Panc1 (cell line): ENCODE data around the gene CDC23.

Source experiments
- CTCF ChIP-seq: fragments of 450-650 bp; IDR thresholded peaks from 2 replicates; pipeline ENCODE4 v1.5.1; 2017; ENCODE audit warnings: mild to moderate bottlenecking
- POLR2AphosphoS5 ChIP-seq: IDR thresholded peaks from 2 replicates; pipeline ENCODE4 v1.6.1; 2012; ENCODE audit warnings: mild to moderate bottlenecking, low read depth, low read length, moderate library complexity
- SIN3A ChIP-seq: IDR thresholded peaks from 2 replicates; pipeline ENCODE4 v1.6.1; 2012; ENCODE audit warnings: low read depth, mild to moderate bottlenecking, low read length, moderate library complexity, borderline replicate concordance; ENCODE audit not compliant: insufficient read depth
- TCF7L2 ChIP-seq: IDR thresholded peaks from 2 replicates; pipeline ENCODE4 v1.6.1; 2011; ENCODE audit warnings: mild to moderate bottlenecking, low read depth, low read length, inconsistent platforms
- TF ChIP-seq, protein P1 (sequence below), 2 experiments: IDR thresholded peaks; 2 replicates each; pipeline ENCODE4 v1.6.1; 2011 to 2012; ENCODE audit warnings: low read depth in 2 of 2, control low read depth in 1 of 2, low read length in 1 of 2, mild to moderate bottlenecking in 1 of 2, moderate library complexity in 1 of 2; ENCODE audit not compliant: insufficient read depth in 1 of 2

- TF ChIP-seq CTCF = no peak
- TF ChIP-seq, protein P1, sequence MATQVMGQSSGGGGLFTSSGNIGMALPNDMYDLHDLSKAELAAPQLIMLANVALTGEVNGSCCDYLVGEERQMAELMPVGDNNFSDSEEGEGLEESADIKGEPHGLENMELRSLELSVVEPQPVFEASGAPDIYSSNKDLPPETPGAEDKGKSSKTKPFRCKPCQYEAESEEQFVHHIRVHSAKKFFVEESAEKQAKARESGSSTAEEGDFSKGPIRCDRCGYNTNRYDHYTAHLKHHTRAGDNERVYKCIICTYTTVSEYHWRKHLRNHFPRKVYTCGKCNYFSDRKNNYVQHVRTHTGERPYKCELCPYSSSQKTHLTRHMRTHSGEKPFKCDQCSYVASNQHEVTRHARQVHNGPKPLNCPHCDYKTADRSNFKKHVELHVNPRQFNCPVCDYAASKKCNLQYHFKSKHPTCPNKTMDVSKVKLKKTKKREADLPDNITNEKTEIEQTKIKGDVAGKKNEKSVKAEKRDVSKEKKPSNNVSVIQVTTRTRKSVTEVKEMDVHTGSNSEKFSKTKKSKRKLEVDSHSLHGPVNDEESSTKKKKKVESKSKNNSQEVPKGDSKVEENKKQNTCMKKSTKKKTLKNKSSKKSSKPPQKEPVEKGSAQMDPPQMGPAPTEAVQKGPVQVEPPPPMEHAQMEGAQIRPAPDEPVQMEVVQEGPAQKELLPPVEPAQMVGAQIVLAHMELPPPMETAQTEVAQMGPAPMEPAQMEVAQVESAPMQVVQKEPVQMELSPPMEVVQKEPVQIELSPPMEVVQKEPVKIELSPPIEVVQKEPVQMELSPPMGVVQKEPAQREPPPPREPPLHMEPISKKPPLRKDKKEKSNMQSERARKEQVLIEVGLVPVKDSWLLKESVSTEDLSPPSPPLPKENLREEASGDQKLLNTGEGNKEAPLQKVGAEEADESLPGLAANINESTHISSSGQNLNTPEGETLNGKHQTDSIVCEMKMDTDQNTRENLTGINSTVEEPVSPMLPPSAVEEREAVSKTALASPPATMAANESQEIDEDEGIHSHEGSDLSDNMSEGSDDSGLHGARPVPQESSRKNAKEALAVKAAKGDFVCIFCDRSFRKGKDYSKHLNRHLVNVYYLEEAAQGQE (IDR thresholded peaks at IDR 0.05; ENCODE audit: insufficient read depth in 1 of 2, low read depth in 2 of 2, low read length in 1 of 2) = no peak
- no peak for TF ChIP-seq POLR2AphosphoS5
- TF ChIP-seq SIN3A = no peak
- no peak for TF ChIP-seq TCF7L2
These were observed 45.7 kb upstream of the CDC23 start for GRCh38 chr5:138258704-138259292.
